IMR-90 (cell line): ENCODE results near the gene DDX54. TPM values are rescaled to one million over a fixed set of nuclear protein-coding genes. Genes with fewer than 3 reads are reported as not detected.

Experiments used
- ATAC-seq: fragments of 200-7000 bp; cut with Tn5 transposase; 2 replicates; pipeline ENCODE4 v1.9.1; 2020; ENCODE audit warnings: low read depth, mild to moderate bottlenecking, moderate library complexity
- BruUV-seq: library from RNA; stranded (reverse); fragments of 400-500 nt; replicated peaks from 2 replicates; lab custom pipeline; 2021; lab: Mats Ljungman, UMichigan
- CTCF ChIA-PET: fragments of 300-600 bp; formaldehyde crosslinking; extraction: SDS; loops from one replicate; lab custom pipeline; 2021; ENCODE audit warnings: antibody characterized with exemption; lab: Yijun Ruan, JAX
- POLR2A ChIA-PET: fragments of 300-600 bp; sonication (Branson Sonifier 250); formaldehyde crosslinking; loops from one replicate; lab custom pipeline; 2022; ENCODE audit warnings: antibody characterized with exemption; ENCODE audit not compliant: unreplicated experiment; lab: Charles Lee
- DNase-seq: peaks from one replicate; pipeline ENCODE4 v3.0.0; 2013
- H2AFZ ChIP-seq: replicated peaks from 2 replicates; pipeline ENCODE3; 2013; ENCODE audit warnings: low read length, mild to moderate bottlenecking; ENCODE audit not compliant: poor library complexity
- H2AK5ac ChIP-seq: 2 replicates; pipeline ENCODE4 v1.6.1; 2013; ENCODE audit warnings: low read depth, low read length, inconsistent platforms
- H2AK9ac ChIP-seq: replicated peaks from 2 replicates; pipeline ENCODE3; 2013; ENCODE audit warnings: mild to moderate bottlenecking, low read depth, low read length, moderate library complexity; ENCODE audit not compliant: poor library complexity
- H2BK120ac ChIP-seq: 2 replicates; pipeline ENCODE4 v1.6.1; 2013; ENCODE audit warnings: low read depth, low read length, inconsistent platforms
- H2BK15ac ChIP-seq: 3 replicates; pipeline ENCODE4 v1.6.1; 2013; ENCODE audit warnings: low read depth, low read length, inconsistent platforms
- H2BK20ac ChIP-seq: 2 replicates; pipeline ENCODE4 v1.6.1; 2013; ENCODE audit warnings: low read depth, mild to moderate bottlenecking, inconsistent platforms, low read length, moderate library complexity
- H2BK5ac ChIP-seq: 2 replicates; pipeline ENCODE4 v1.6.1; 2013; ENCODE audit warnings: mild to moderate bottlenecking, low read depth, low read length, inconsistent platforms; ENCODE audit not compliant: poor library complexity, severe bottlenecking
- H3K14ac ChIP-seq: replicated peaks from 2 replicates; pipeline ENCODE4 v1.6.1; 2013; ENCODE audit warnings: low read depth, low read length, inconsistent platforms
- H3K18ac ChIP-seq: 2 replicates; pipeline ENCODE4 v1.6.1; 2013; ENCODE audit warnings: low read depth, low read length, control low read depth
- H3K23ac ChIP-seq: 2 replicates; pipeline ENCODE4 v1.6.1; 2013; ENCODE audit warnings: low read depth, low read length, inconsistent platforms
- H3K27ac ChIP-seq: 2 replicates; pipeline ENCODE4 v1.5.1; 2013; ENCODE audit warnings: mild to moderate bottlenecking, control low read depth, low read length; ENCODE audit not compliant: insufficient read depth
- H3K27me3 ChIP-seq: 2 replicates; pipeline ENCODE4 v1.6.1; 2013; ENCODE audit warnings: low read length; ENCODE audit not compliant: control insufficient read depth, insufficient read depth
- H3K36me3 ChIP-seq: 2 replicates; pipeline ENCODE4 v1.6.1; 2013; ENCODE audit warnings: low read length, mixed read lengths; ENCODE audit not compliant: control insufficient read depth, insufficient read depth
- H3K4ac ChIP-seq: 2 replicates; pipeline ENCODE4 v1.6.1; 2013; ENCODE audit warnings: low read depth, low read length, inconsistent platforms
- H3K4me1 ChIP-seq: 2 replicates; pipeline ENCODE4 v1.6.1; 2013; ENCODE audit warnings: low read length, mixed read lengths; ENCODE audit not compliant: control insufficient read depth, insufficient read depth
- H3K4me2 ChIP-seq: 2 replicates; pipeline ENCODE4 v1.6.1; 2013; ENCODE audit warnings: low read depth, mild to moderate bottlenecking, control low read depth, low read length, moderate library complexity
- H3K4me3 ChIP-seq: 2 replicates; pipeline ENCODE4 v1.5.1; 2013; ENCODE audit warnings: low read depth, mild to moderate bottlenecking, control low read depth, low read length, moderate library complexity; ENCODE audit not compliant: insufficient read depth
- H3K56ac ChIP-seq: 2 replicates; pipeline ENCODE4 v1.6.1; 2013; ENCODE audit warnings: low read length, inconsistent platforms; ENCODE audit not compliant: insufficient read depth; ENCODE audit errors: extremely low read depth
- H3K79me1 ChIP-seq, 2 experiments: 2 replicates each; pipeline ENCODE4 v1.6.1; 2013; ENCODE audit warnings: low read length in 2 of 2, inconsistent platforms in 1 of 2, low read depth in 1 of 2
- H3K9ac ChIP-seq: 2 replicates; pipeline ENCODE4 v1.6.1; 2013; ENCODE audit warnings: low read depth, low read length, control low read depth
- H3K9me1 ChIP-seq: 2 replicates; pipeline ENCODE4 v1.6.1; 2013; ENCODE audit warnings: low read length, inconsistent platforms; ENCODE audit not compliant: insufficient read depth
- H3K9me3 ChIP-seq: 2 replicates; pipeline ENCODE4 v1.6.1; 2013; ENCODE audit warnings: low read length; ENCODE audit not compliant: control insufficient read depth, insufficient read depth
- H4K20me1 ChIP-seq: 2 replicates; pipeline ENCODE4 v1.6.1; 2013; ENCODE audit warnings: low read length, inconsistent platforms; ENCODE audit not compliant: insufficient read depth
- H4K5ac ChIP-seq: 2 replicates; pipeline ENCODE4 v1.6.1; 2013; ENCODE audit warnings: mild to moderate bottlenecking, low read depth, low read length, control low read depth
- H4K8ac ChIP-seq, 2 experiments: 2 replicates each; pipeline ENCODE4 v1.6.1; 2013; ENCODE audit warnings: low read depth in 2 of 2, low read length in 2 of 2, control low read depth in 1 of 2, inconsistent platforms in 1 of 2
- H4K91ac ChIP-seq: 2 replicates; pipeline ENCODE4 v1.6.1; 2013; ENCODE audit warnings: low read depth, low read length, inconsistent platforms; ENCODE audit not compliant: insufficient read depth
- MAZ ChIP-seq: IDR thresholded peaks from 2 replicates; pipeline ENCODE4 v1.6.1; 2012; ENCODE audit warnings: low read depth, mild to moderate bottlenecking, low read length, improper control_type of control experiment, moderate library complexity, borderline replicate concordance
- RFX5 ChIP-seq: IDR thresholded peaks from 2 replicates; pipeline ENCODE4 v1.8.0; 2012; ENCODE audit warnings: low read depth, mild to moderate bottlenecking, low read length, moderate library complexity
- WGBS, 2 experiments: methylation state at CpG; one replicate each; pipeline versions ENCODE4 v1.1.5 to v1.1.7; 2013; ENCODE audit warnings: missing lambda C conversion rate in 2 of 2; ENCODE audit not compliant: insufficient read length in 1 of 2; ENCODE audit errors: extremely low coverage in 2 of 2; 5-methylcytosine and 5-hydroxymethylcytosine counted together
- dilution Hi-C: fragments of 300-500 bp; cut with HindIII; formaldehyde crosslinking; loops from one replicate; pipeline ENCODE4 v1.14.3; 2018; ENCODE audit warnings: low sequenced_read_pairs; ENCODE audit not compliant: unreplicated experiment
- in situ Hi-C: fragments of 300-500 bp; cut with MboI; formaldehyde crosslinking; loops from 3 replicates; pipeline ENCODE4 v1.14.3; 2019; ENCODE audit warnings: low sequenced_read_pairs, inconsistent platforms, mixed read lengths
- intact Hi-C: fragments of 100-400 bp; cut with micrococcal nuclease; formaldehyde crosslinking; loops from 2 replicates; pipeline ENCODE4 v1.10.0; 2022
- polyA plus RNA-seq, 3 experiments: library from polyadenylated mRNA; depleted of rRNA; stranded (reverse); fragments of >200 nt; gene quantifications; 2 replicates each; pipeline ENCODE4 v1.2.3, GENCODE V29; 2012; ENCODE audit warnings: low replicate concordance in 1 of 3
- total RNA-seq: library from RNA; depleted of rRNA; stranded (reverse); fragments of >200 nt; gene quantifications from 2 replicates; pipeline ENCODE4 v1.2.3, GENCODE V29; 2012
- TF ChIP-seq, protein P1 (sequence below): conservative IDR thresholded peaks from 2 replicates; pipeline ENCODE4 v1.5.1; 2012; ENCODE audit warnings: mild to moderate bottlenecking, low read depth, low read length, improper control_type of control experiment
- TF ChIP-seq, protein P2 (sequence below): fragments of 150-350 bp; IDR thresholded peaks from 2 replicates; pipeline ENCODE4 v1.6.1; 2017; ENCODE audit warnings: mild to moderate bottlenecking, antibody characterized with exemption, low read length, low read depth

Gene DDX54
- total and polyA plus RNA-seq, 2 of the 4 experiments (the other 2 are of a cell fraction): 23.8 to 47.5 TPM

DNA sequence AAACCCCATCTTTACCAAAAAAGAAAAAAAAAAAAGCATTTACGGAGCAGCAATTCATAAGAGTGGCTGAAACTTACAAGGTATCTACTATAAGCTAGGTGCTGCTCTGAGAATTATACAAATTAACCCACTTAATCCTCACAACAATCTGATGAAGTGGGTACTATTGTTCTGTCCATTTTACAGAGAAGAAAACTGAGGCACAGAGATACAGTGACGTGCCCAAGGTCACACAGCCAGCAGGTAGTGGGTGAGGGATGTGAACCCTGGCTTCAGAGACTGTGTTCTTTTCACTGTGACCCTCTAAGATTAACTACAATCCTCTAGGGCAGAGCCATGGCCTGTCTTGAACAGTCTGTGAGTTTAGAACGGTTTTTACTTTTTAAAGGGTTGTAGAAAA, 3.3 kb downstream of the DDX54 start:
- H4K8ac ChIP-seq: no peak overlapping the region
- peaks cover 5% of the 10 kb centered on the region; the same call in 1 of the 2 replicates for H3K4me1 ChIP-seq
- TF ChIP-seq MAZ: no peak
- TF ChIP-seq, protein P1, sequence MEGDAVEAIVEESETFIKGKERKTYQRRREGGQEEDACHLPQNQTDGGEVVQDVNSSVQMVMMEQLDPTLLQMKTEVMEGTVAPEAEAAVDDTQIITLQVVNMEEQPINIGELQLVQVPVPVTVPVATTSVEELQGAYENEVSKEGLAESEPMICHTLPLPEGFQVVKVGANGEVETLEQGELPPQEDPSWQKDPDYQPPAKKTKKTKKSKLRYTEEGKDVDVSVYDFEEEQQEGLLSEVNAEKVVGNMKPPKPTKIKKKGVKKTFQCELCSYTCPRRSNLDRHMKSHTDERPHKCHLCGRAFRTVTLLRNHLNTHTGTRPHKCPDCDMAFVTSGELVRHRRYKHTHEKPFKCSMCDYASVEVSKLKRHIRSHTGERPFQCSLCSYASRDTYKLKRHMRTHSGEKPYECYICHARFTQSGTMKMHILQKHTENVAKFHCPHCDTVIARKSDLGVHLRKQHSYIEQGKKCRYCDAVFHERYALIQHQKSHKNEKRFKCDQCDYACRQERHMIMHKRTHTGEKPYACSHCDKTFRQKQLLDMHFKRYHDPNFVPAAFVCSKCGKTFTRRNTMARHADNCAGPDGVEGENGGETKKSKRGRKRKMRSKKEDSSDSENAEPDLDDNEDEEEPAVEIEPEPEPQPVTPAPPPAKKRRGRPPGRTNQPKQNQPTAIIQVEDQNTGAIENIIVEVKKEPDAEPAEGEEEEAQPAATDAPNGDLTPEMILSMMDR: no peak
- TF ChIP-seq, protein P2, sequence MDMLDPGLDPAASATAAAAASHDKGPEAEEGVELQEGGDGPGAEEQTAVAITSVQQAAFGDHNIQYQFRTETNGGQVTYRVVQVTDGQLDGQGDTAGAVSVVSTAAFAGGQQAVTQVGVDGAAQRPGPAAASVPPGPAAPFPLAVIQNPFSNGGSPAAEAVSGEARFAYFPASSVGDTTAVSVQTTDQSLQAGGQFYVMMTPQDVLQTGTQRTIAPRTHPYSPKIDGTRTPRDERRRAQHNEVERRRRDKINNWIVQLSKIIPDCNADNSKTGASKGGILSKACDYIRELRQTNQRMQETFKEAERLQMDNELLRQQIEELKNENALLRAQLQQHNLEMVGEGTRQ: no peak
- no peak for TF ChIP-seq RFX5
- H3K9me3 ChIP-seq: peaks cover 4% of the 10 kb centered on the region
- no peak overlapping the region for H2BK120ac ChIP-seq
- no peak overlapping the region for H3K56ac ChIP-seq
- intact Hi-C loops (no loop called here), in situ Hi-C loops (loop anchor here (25.0 kb wide), 1 partner anchor 1230 kb away; the partner anchor contains the start of gene TBX5), dilution Hi-C loops (no loop called here)
- ATAC-seq (no peak), DNase-seq (no peak)
- H2AFZ ChIP-seq: no peak overlapping the region
- no peaks in the 10 kb centered on the region for H3K9me1 ChIP-seq
- no peak overlapping the region for H2AK5ac ChIP-seq
- no peak overlapping the region for H2BK20ac ChIP-seq
- H4K5ac ChIP-seq: no peak overlapping the region
- no CpG with 5 or more reads among the region's 3 CpGs for WGBS, 2 experiments
- H4K20me1 ChIP-seq: no peaks in the 10 kb centered on the region; the same call in 1 of the 2 replicates
- H3K27ac ChIP-seq: no peak overlapping the region
- no peak overlapping the region for H3K4ac ChIP-seq
- H3K9ac ChIP-seq: no peak overlapping the region
- POLR2A ChIA-PET: no interaction called here
- no peak overlapping the region for H4K91ac ChIP-seq
- H2AK9ac ChIP-seq: no peak overlapping the region
- no peak overlapping the region for H2BK15ac ChIP-seq
- H3K4me3 ChIP-seq: no peak overlapping the region
- H3K14ac ChIP-seq: no peak overlapping the region
- H2BK5ac ChIP-seq: no peak overlapping the region
- no peak overlapping the region for H3K4me2 ChIP-seq
- H3K36me3 ChIP-seq: peaks cover 33% of the 10 kb centered on the region
- no peak overlapping the region for H3K18ac ChIP-seq
- H3K23ac ChIP-seq: no peak overlapping the region
- H3K79me1 ChIP-seq: peaks cover 29 to 56% of the 10 kb centered on the region in 2 experiments
- H3K27me3 ChIP-seq: no peaks in the 10 kb centered on the region
- CTCF ChIA-PET: no interaction called here
- no TSS peak for BruUV-seq
